Measurements from ENCODE around the gene PACSIN1. TPM values are rescaled to one million over a fixed set of nuclear protein-coding genes. Genes with fewer than 3 reads are reported as not detected.

PACSIN1 gene
- total and polyA plus RNA-seq, 2 of the 4 experiments (the other 2 are of a cell fraction) = 0.02 TPM; not detected in 1

DNA sequence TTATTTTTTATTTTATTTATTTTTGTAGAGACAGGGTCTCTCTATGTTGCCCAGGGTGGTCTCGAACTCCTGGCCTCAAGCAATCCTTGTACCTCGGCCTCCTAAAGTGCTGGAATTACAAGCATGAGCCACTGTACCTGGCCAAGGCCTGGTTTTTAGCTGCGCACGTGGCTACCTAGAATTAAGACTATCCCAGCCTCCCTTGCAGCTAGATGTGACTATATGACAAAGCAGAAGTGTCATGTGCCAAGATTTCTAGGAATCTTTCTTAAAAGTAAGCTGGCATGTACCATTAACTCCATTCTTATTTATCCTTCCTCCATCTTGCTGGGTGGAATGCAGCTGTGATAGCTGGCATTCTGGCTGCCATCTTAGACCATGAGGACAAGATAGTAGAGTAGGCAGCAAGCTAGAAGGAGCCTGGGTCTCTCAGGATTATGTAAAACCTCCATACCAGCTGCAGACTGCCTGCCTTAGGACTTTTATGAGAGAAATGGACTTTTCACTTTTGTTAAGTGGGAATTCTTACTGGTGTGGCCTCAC lies 92.4 kb downstream of the PACSIN1 start:
- no peak overlapping the region for H2AFZ ChIP-seq (replicated peaks; ENCODE audit: low read length, poor library complexity)
- no peak overlapping the region for H3K18ac ChIP-seq (ENCODE audit: low read depth, low read length)
- peaks cover 6% of the 10 kb centered on the region for H3K4me1 ChIP-seq (ENCODE audit: control insufficient read depth, insufficient read depth, low read length)
- H2BK15ac ChIP-seq (ENCODE audit: low read depth, low read length) = no peak overlapping the region
- no peaks in the 10 kb centered on the region for H4K20me1 ChIP-seq (ENCODE audit: insufficient read depth, low read length)
- peaks cover 4% of the 10 kb centered on the region; the same call in 1 of the 2 replicates for H3K9me3 ChIP-seq (ENCODE audit: control insufficient read depth, insufficient read depth, low read length)
- H3K27me3 ChIP-seq (ENCODE audit: control insufficient read depth, insufficient read depth, low read length) = peaks cover 4% of the 10 kb centered on the region; the same call in 1 of the 2 replicates
- ChIA-PET CTCF (interaction anchor here (0.9 kb wide), 1 partner anchor 12 kb away, joined by 3 read pairs; no protein-coding TSS in a partner anchor), POLR2A (ENCODE audit: unreplicated experiment) (no interaction called here)
- dilution Hi-C loops (cut with HindIII; ENCODE audit: low sequenced_read_pairs, unreplicated experiment) = no loop called here
- no peak for DNase-seq
- H2BK120ac ChIP-seq (ENCODE audit: low read depth, low read length) = no peak overlapping the region
- H3K23ac ChIP-seq (ENCODE audit: low read depth, low read length) = no peak overlapping the region
- H4K8ac ChIP-seq (ENCODE audit: low read depth in 2 of 2, low read length in 2 of 2) = no peak overlapping the region
- no peak overlapping the region for H3K56ac ChIP-seq (ENCODE audit: extremely low read depth, insufficient read depth, low read length)
- no peak for TF ChIP-seq BHLHE40 (IDR thresholded peaks at IDR 0.05; ENCODE audit: low read depth, low read length)
- TF ChIP-seq CHD1 (IDR thresholded peaks at IDR 0.05; ENCODE audit: low read depth, low read length) = no peak
- no peak for TF ChIP-seq RCOR1 (IDR thresholded peaks at IDR 0.05; ENCODE audit: insufficient replicate concordance, low read length)
- TF ChIP-seq CTCF (conservative IDR thresholded peaks at IDR 0.05; ENCODE audit: low read depth, low read length) = no peak
- TF ChIP-seq, protein P1, sequence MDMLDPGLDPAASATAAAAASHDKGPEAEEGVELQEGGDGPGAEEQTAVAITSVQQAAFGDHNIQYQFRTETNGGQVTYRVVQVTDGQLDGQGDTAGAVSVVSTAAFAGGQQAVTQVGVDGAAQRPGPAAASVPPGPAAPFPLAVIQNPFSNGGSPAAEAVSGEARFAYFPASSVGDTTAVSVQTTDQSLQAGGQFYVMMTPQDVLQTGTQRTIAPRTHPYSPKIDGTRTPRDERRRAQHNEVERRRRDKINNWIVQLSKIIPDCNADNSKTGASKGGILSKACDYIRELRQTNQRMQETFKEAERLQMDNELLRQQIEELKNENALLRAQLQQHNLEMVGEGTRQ (IDR thresholded peaks at IDR 0.05; ENCODE audit: low read depth, low read length) = no peak
- TF ChIP-seq POLR2A (IDR thresholded peaks at IDR 0.05; ENCODE audit: low read depth, low read length) = no peak
- no peak for TF ChIP-seq SMC3 (IDR thresholded peaks at IDR 0.05; ENCODE audit: low read depth, low read length)
- in situ Hi-C loops (cut with MboI; ENCODE audit: low sequenced_read_pairs) = no loop called here
- H3K9me1 ChIP-seq (ENCODE audit: insufficient read depth, low read length) = peaks cover 5% of the 10 kb centered on the region; the same call in 1 of the 2 replicates
- no peak overlapping the region for H3K4me2 ChIP-seq (ENCODE audit: low read depth, low read length)
- ATAC-seq (ENCODE audit: low read depth) = no peak
- no peak overlapping the region for H4K5ac ChIP-seq (ENCODE audit: low read depth, low read length)
- H2AK5ac ChIP-seq (ENCODE audit: low read depth, low read length) = no peak overlapping the region
- no peak overlapping the region for H4K91ac ChIP-seq (ENCODE audit: insufficient read depth, low read depth, low read length)
- no peak overlapping the region for H3K4me3 ChIP-seq (ENCODE audit: insufficient read depth, low read depth, low read length)
- H2AK9ac ChIP-seq (replicated peaks; ENCODE audit: low read depth, low read length, poor library complexity) = no peak overlapping the region
- H3K4ac ChIP-seq (ENCODE audit: low read depth, low read length) = no peak overlapping the region
- no peaks in the 10 kb centered on the region for H3K36me3 ChIP-seq (ENCODE audit: control insufficient read depth, insufficient read depth, low read length)
- no peaks in the 10 kb centered on the region for H3K79me1 ChIP-seq (ENCODE audit: low read depth in 1 of 2, low read length in 2 of 2)
- intact Hi-C loops (cut with micrococcal nuclease) = no loop called here
- H3K14ac ChIP-seq (replicated peaks; ENCODE audit: low read depth, low read length) = no peak overlapping the region
- no CpG with 5 or more reads among the region's 4 CpGs for WGBS, 2 experiments (ENCODE audit: extremely low coverage in 2 of 2, insufficient read length in 1 of 2)
- no peak overlapping the region for H3K27ac ChIP-seq (ENCODE audit: insufficient read depth, low read length)
- no peak overlapping the region for H2BK20ac ChIP-seq (ENCODE audit: low read depth, low read length)
- H2BK5ac ChIP-seq (ENCODE audit: low read depth, low read length, poor library complexity, severe bottlenecking) = no peak overlapping the region
- BruUV-seq (replicated peaks) = no TSS peak
- H3K9ac ChIP-seq (ENCODE audit: low read depth, low read length) = no peak overlapping the region
